Ovary (tissue), 3 donors: ENCODE measurements around the gene CYP4Z1.

Source experiments
- EP300 ChIP-seq: sonication (generic); formaldehyde crosslinking; IDR thresholded peaks from one replicate; pipeline ENCODE4 v1.6.1; 2017; ENCODE audit warnings: antibody characterized with exemption
- POLR2A ChIP-seq: fragments of 450-650 bp; IDR thresholded peaks from one replicate; pipeline ENCODE4 v1.6.1; 2017; ENCODE audit warnings: antibody characterized with exemption, mild to moderate bottlenecking, moderate library complexity
- TF ChIP-seq, protein P1 (sequence below), 3 donors: fragments of 450-650 bp in 2 of 3; fragments of 200-600 bp in 1 of 3; IDR thresholded peaks; one replicate each; pipeline versions ENCODE4 v1.5.1 to v1.8.0; 2016 to 2022; ENCODE audit warnings: antibody characterized with exemption in 3 of 3, mild to moderate bottlenecking in 1 of 3
- donor health status: DM: no; HTN: no; CAD: no.

DNA sequence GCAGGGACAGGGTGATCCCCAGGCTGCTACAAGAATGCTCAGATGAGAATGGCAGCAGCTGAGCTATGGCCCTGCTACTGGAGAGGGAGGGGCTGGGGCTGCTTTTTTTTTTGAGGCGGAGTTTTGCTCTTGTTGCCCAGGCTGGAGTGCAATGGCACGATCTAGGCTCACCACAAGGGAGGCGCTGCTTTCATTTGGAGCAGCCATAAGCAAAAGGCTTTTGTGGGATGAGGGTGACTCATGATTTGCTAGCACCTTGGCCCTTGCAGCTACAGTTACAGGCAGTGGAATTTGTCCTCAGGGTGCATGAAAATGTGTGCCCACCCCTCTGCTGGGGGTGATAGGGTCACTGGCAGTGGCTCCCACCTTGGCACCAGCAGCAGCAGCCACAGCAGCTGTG, 37.8 kb downstream of the CYP4Z1 start:
- TF ChIP-seq POLR2A, result no peak
- TF ChIP-seq, protein P1, sequence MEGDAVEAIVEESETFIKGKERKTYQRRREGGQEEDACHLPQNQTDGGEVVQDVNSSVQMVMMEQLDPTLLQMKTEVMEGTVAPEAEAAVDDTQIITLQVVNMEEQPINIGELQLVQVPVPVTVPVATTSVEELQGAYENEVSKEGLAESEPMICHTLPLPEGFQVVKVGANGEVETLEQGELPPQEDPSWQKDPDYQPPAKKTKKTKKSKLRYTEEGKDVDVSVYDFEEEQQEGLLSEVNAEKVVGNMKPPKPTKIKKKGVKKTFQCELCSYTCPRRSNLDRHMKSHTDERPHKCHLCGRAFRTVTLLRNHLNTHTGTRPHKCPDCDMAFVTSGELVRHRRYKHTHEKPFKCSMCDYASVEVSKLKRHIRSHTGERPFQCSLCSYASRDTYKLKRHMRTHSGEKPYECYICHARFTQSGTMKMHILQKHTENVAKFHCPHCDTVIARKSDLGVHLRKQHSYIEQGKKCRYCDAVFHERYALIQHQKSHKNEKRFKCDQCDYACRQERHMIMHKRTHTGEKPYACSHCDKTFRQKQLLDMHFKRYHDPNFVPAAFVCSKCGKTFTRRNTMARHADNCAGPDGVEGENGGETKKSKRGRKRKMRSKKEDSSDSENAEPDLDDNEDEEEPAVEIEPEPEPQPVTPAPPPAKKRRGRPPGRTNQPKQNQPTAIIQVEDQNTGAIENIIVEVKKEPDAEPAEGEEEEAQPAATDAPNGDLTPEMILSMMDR (IDR thresholded peaks at IDR 0.05), result no peak
- no peak for TF ChIP-seq EP300
